ENCODE measurements around the gene C17orf67. TPM values are rescaled to one million over a fixed set of nuclear protein-coding genes. Genes with fewer than 3 reads are reported as not detected.

C17orf67 gene
- total and polyA plus RNA-seq, 2 experiments from 2014 or later = 1.0 to 3.7 TPM

GRCh38 chr17:56762988-56763387 lies 70.7 kb downstream of the C17orf67 start:
- Histone ChIP-seq H3K4me3 (no peak overlapping the region), H3K79me2 (replicated peaks; ENCODE audit: insufficient read depth) (no peaks in the 10 kb centered on the region), H3K27ac (ENCODE audit: low read depth) (no peak overlapping the region), H3K4me1 (ENCODE audit: insufficient read depth) (no peaks in the 10 kb centered on the region), H3K9me2 (ENCODE audit: insufficient read depth) (no peaks in the 10 kb centered on the region), H3K4me2 (no peak overlapping the region), H3K27me3 (ENCODE audit: insufficient read depth) (no peaks in the 10 kb centered on the region), H3K36me3 (ENCODE audit: insufficient read depth) (no peaks in the 10 kb centered on the region), H2AFZ (no peak overlapping the region), H4K20me1 (replicated peaks; ENCODE audit: insufficient read depth) (no peaks in the 10 kb centered on the region), H3F3A (replicated peaks; ENCODE audit: low read depth) (no peaks in the 10 kb centered on the region)
- Mint-ChIP-seq H3K36me3 (ENCODE audit: low read depth) (no peaks in the 10 kb centered on the region), H3K4me1 (no peaks in the 10 kb centered on the region; the same call in 2 of the 3 replicates), H3K27ac (no peak overlapping the region), H3K9me3 (no peaks in the 10 kb centered on the region; the same call in 2 of the 3 replicates), H3K27me3 (ENCODE audit: insufficient read depth, low read depth, poor library complexity) (no peaks in the 10 kb centered on the region), H3K4me3 (no peak overlapping the region)
- TF ChIP-seq CTCF (conservative IDR thresholded peaks at IDR 0.05; ENCODE audit: low read depth in 2 of 2) = no peak
- TF ChIP-seq, protein P1, sequence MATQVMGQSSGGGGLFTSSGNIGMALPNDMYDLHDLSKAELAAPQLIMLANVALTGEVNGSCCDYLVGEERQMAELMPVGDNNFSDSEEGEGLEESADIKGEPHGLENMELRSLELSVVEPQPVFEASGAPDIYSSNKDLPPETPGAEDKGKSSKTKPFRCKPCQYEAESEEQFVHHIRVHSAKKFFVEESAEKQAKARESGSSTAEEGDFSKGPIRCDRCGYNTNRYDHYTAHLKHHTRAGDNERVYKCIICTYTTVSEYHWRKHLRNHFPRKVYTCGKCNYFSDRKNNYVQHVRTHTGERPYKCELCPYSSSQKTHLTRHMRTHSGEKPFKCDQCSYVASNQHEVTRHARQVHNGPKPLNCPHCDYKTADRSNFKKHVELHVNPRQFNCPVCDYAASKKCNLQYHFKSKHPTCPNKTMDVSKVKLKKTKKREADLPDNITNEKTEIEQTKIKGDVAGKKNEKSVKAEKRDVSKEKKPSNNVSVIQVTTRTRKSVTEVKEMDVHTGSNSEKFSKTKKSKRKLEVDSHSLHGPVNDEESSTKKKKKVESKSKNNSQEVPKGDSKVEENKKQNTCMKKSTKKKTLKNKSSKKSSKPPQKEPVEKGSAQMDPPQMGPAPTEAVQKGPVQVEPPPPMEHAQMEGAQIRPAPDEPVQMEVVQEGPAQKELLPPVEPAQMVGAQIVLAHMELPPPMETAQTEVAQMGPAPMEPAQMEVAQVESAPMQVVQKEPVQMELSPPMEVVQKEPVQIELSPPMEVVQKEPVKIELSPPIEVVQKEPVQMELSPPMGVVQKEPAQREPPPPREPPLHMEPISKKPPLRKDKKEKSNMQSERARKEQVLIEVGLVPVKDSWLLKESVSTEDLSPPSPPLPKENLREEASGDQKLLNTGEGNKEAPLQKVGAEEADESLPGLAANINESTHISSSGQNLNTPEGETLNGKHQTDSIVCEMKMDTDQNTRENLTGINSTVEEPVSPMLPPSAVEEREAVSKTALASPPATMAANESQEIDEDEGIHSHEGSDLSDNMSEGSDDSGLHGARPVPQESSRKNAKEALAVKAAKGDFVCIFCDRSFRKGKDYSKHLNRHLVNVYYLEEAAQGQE (IDR thresholded peaks at IDR 0.05; ENCODE audit: unreplicated experiment) = no peak
- no peak for TF ChIP-seq ZNF331 (CRISPR knock-in tag; IDR thresholded peaks at IDR 0.05; ENCODE audit: low read depth)
- TF ChIP-seq EZH2 (IDR thresholded peaks at IDR 0.05; ENCODE audit: low read depth, unreplicated experiment) = no peak
- TF ChIP-seq ZNF462 (CRISPR knock-in tag; IDR thresholded peaks at IDR 0.05) = no peak
- TF ChIP-seq STAT1 (IDR thresholded peaks at IDR 0.05; ENCODE audit: unreplicated experiment) = no peak
- no peak for TF ChIP-seq EZH2phosphoT487 (IDR thresholded peaks at IDR 0.05; ENCODE audit: unreplicated experiment)
- TF ChIP-seq CREB1 (CRISPR knock-in tag; IDR thresholded peaks at IDR 0.05; ENCODE audit: low read depth) = no peak
- no peak for TF ChIP-seq ETS1 (IDR thresholded peaks at IDR 0.05)
- TF ChIP-seq NANOG (IDR thresholded peaks at IDR 0.05; ENCODE audit: borderline replicate concordance) = no peak
- TF ChIP-seq POLR2AphosphoS5 (IDR thresholded peaks at IDR 0.05; ENCODE audit: low read depth) = no peak
- TF ChIP-seq ZNF114 (CRISPR knock-in tag; IDR thresholded peaks at IDR 0.05) = no peak
- no peak for TF ChIP-seq JUNB (IDR thresholded peaks at IDR 0.05; ENCODE audit: unreplicated experiment)
- no peak for DNase-seq (ENCODE audit: low spot score)
- ATAC-seq = no peak

All from GM23338 (cell line).